ENCODE measurements around the gene IFT25.
"Not testable (repeated sequence)": the region's sequence is repeated elsewhere in the genome, so short reads cannot be mapped to it uniquely, and the experiment has no call there.

IFT25 gene

DNA sequence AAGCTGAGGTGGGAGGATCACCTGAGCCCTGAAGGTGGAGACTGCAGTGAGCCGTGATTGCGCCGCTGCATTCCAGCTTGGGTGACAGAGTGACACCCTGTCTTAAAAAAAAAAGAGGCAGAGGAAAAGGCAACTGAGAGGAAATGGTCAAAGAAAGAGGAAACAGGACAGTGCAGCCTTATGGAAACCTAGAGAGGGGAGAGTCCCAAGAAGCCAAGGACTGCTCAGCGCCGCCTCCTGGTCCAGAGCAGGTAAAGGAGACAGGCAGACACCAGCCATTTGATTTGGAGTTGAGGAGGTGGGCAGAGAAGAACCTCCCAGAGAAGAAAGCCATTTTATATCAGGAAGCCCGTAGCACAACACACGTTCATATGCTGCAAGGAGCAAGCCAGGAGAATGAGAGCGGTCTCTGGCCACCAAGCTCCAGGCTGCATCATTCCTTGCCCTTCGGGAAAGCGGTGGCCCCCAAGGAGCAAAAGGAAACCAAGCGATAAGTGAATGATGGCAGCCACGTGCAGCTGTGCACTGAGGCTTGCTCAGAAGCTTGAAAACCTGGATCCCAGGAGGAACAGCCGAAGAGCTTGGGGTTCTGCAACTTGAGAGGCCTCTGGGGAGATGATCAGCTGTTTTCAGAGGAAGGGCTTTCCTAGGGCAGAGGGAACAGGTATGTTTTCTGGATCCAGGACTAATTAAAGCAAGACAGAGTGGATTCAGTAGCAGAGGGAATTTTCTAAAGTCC, 34.4 kb upstream of the IFT25 start:
- Histone ChIP-seq H3K9me3 (ENCODE audit: control insufficient read depth in 2 of 2, low read length in 2 of 2) (no peaks in the 10 kb centered on the region), H3K36me3 (ENCODE audit: control insufficient read depth in 2 of 2, insufficient read depth in 2 of 2, low read length in 2 of 2) (no peaks in the 10 kb centered on the region), H3K4me1 (ENCODE audit: control insufficient read depth in 2 of 2, insufficient read depth in 2 of 2, low read length in 2 of 2) (peaks cover 0 to 5% of the 10 kb centered on the region in 2 donors), H3K27me3 (ENCODE audit: control insufficient read depth in 2 of 2, insufficient read depth in 2 of 2, low read length in 2 of 2) (no peaks in the 10 kb centered on the region), H3K9ac (ENCODE audit: low read depth in 1 of 2, low read length in 2 of 2) (no peak overlapping the region), H3K4me3 (ENCODE audit: low read length in 2 of 2) (no peak overlapping the region), H3K27ac (ENCODE audit: low read depth in 2 of 2, low read length in 2 of 2) (no peak overlapping the region)

DNA sequence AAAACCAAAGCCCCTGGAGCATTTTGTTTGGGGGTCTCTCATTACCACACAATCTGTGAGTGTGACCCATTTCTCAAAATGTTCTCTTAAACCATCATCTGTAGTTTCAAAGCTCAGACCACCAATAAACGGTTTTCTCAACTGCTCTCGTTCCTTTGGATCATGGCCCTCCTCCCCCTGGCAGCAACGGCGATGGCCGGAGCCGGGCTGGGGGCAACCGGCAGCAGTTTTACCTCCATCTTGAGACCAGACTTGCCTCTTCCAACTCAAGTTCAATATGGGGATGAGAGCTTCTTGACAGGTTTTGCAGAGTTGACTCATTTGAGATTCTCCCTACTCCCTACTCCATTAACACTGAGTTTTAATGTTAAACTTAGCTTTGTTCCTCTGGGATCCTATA, 30.4 kb upstream of the IFT25 start:
- Histone ChIP-seq H3K27me3 (ENCODE audit: control insufficient read depth in 2 of 2, insufficient read depth in 2 of 2, low read length in 2 of 2) (no peaks in the 10 kb centered on the region), H3K9ac (ENCODE audit: low read depth in 1 of 2, low read length in 2 of 2) (no peak overlapping the region), H3K27ac (ENCODE audit: low read depth in 2 of 2, low read length in 2 of 2) (no peak overlapping the region), H3K36me3 (ENCODE audit: control insufficient read depth in 2 of 2, insufficient read depth in 2 of 2, low read length in 2 of 2) (no peaks in the 10 kb centered on the region), H3K4me3 (ENCODE audit: low read length in 2 of 2) (no peak overlapping the region), H3K4me1 (ENCODE audit: control insufficient read depth in 2 of 2, insufficient read depth in 2 of 2, low read length in 2 of 2) (no peaks in the 10 kb centered on the region), H3K9me3 (ENCODE audit: control insufficient read depth in 2 of 2, low read length in 2 of 2) (no peaks in the 10 kb centered on the region)

DNA sequence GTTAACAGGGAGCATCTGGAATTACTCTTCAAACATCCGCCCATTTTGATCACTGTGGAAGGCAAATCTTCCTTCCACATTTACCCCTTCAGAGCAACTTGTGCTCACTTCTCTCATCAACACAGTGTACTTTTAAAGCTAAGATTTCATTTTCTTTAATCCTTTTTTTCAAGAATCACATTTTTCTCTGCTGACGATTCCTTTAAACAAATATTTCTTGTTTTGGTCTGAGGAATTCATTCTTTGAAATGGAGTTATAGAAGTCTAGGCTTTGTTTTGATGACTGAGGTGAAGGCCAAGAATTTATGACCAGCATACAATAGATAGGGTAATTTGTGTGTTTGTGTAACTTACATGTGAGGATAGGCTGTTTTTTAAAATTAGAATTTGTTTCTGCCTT, 26.2 kb upstream of the IFT25 start:
- Histone ChIP-seq H3K27me3 (ENCODE audit: control insufficient read depth in 2 of 2, insufficient read depth in 2 of 2, low read length in 2 of 2) (no peaks in the 10 kb centered on the region), H3K27ac (ENCODE audit: low read depth in 2 of 2, low read length in 2 of 2) (no peak overlapping the region), H3K4me1 (ENCODE audit: control insufficient read depth in 2 of 2, insufficient read depth in 2 of 2, low read length in 2 of 2) (no peaks in the 10 kb centered on the region), H3K9me3 (ENCODE audit: control insufficient read depth in 2 of 2, low read length in 2 of 2) (no peaks in the 10 kb centered on the region), H3K9ac (ENCODE audit: low read depth in 1 of 2, low read length in 2 of 2) (no peak overlapping the region), H3K4me3 (ENCODE audit: low read length in 2 of 2) (no peak overlapping the region), H3K36me3 (ENCODE audit: control insufficient read depth in 2 of 2, insufficient read depth in 2 of 2, low read length in 2 of 2) (peaks cover 8 to 18% of the 10 kb centered on the region in 2 donors)

DNA sequence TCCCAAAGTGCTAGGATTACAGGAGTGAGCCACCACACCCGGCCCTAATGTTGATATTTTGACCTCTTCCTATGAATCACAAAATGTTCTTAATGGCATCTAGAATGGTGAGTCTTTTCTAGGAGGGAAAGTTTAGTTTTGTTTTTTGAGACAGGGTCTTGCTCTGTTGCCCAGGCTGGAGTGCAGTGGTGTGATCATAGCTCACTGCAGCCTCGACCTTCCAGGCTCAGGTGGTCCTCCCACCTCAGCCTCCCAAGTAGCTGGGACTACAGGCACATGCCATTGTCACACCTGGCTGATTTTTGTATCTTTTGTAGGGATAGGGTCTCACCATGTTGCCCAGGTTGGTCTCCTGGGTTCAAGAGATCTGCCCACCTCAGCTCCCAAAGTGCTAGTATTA, 23.8 kb upstream of the IFT25 start:
- H3K36me3 ChIP-seq (ENCODE audit: control insufficient read depth in 2 of 2, insufficient read depth in 2 of 2, low read length in 2 of 2): peaks cover 8 to 25% of the 10 kb centered on the region in 2 donors
- H3K9ac ChIP-seq (ENCODE audit: low read depth in 1 of 2, low read length in 2 of 2); H3K4me1 ChIP-seq (ENCODE audit: control insufficient read depth in 2 of 2, insufficient read depth in 2 of 2, low read length in 2 of 2); H3K4me3 ChIP-seq (ENCODE audit: low read length in 2 of 2); H3K9me3 ChIP-seq (ENCODE audit: control insufficient read depth in 2 of 2, low read length in 2 of 2); H3K27me3 ChIP-seq (ENCODE audit: control insufficient read depth in 2 of 2, insufficient read depth in 2 of 2, low read length in 2 of 2); H3K27ac ChIP-seq (ENCODE audit: low read depth in 2 of 2, low read length in 2 of 2): not testable (repeated sequence)

DNA sequence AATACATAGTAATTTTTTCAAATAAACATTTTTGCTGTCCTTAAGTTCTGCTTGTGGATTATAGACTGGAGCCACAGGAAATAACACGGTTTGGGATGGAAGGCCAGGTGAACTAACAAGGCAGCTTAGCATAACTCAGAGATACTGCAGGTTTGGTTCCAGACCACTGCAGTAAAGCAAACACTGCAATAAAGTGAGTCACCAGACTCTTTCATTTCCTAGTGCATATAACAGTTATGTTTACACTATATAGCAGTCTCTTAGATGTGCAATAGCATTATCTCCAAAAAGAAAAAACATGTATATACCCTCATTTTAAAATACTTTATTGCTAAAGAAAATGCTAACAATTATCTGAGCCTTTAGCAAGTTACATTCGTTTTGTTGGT, 22.6 kb upstream of the IFT25 start:
- Histone ChIP-seq H3K36me3 (ENCODE audit: control insufficient read depth in 2 of 2, insufficient read depth in 2 of 2, low read length in 2 of 2) (peaks cover 12 to 28% of the 10 kb centered on the region in 2 donors), H3K9ac (ENCODE audit: low read depth in 1 of 2, low read length in 2 of 2) (no peak overlapping the region), H3K4me3 (ENCODE audit: low read length in 2 of 2) (no peak overlapping the region), H3K9me3 (ENCODE audit: control insufficient read depth in 2 of 2, low read length in 2 of 2) (no peaks in the 10 kb centered on the region), H3K4me1 (ENCODE audit: control insufficient read depth in 2 of 2, insufficient read depth in 2 of 2, low read length in 2 of 2) (no peaks in the 10 kb centered on the region), H3K27me3 (ENCODE audit: control insufficient read depth in 2 of 2, insufficient read depth in 2 of 2, low read length in 2 of 2) (no peaks in the 10 kb centered on the region), H3K27ac (ENCODE audit: low read depth in 2 of 2, low read length in 2 of 2) (no peak overlapping the region)

DNA sequence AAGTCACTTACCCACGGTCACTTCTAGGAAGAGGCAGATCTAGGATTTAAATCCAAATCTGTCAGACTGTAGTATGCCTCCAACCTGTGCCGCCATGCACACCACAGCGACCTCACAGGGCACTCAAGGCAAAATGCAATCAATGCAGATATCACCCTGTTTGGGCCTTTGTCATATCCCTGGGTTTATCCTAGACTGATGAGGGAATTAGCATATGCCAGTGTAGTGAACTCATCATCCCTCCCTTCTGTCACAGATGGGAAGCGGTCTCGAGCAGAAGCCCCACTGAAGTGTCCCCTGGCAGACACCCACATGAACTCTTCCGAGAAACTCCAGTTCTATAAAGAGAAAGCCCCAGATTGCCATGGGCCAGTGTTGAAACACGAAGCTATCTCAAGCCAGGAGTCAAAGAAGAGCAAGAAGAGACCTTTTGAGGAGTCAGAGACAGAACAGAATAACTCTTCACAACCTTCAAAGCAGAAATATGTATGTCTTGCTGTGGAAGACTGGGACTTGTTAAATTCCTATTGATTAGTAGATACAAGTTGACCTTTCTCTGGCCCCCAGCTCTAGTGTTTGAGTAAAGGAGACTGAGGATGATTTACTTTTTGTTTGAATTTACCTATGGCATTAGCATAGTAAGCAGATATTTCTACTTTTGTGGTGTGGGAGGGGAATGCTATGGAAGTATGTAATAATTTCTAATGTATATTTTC, 22.1 kb upstream of the IFT25 start:
- Histone ChIP-seq H3K27ac (ENCODE audit: low read depth in 2 of 2, low read length in 2 of 2) (no peak overlapping the region), H3K36me3 (ENCODE audit: control insufficient read depth in 2 of 2, insufficient read depth in 2 of 2, low read length in 2 of 2) (peaks cover 13 to 33% of the 10 kb centered on the region in 2 donors), H3K4me1 (ENCODE audit: control insufficient read depth in 2 of 2, insufficient read depth in 2 of 2, low read length in 2 of 2) (no peaks in the 10 kb centered on the region)

DNA sequence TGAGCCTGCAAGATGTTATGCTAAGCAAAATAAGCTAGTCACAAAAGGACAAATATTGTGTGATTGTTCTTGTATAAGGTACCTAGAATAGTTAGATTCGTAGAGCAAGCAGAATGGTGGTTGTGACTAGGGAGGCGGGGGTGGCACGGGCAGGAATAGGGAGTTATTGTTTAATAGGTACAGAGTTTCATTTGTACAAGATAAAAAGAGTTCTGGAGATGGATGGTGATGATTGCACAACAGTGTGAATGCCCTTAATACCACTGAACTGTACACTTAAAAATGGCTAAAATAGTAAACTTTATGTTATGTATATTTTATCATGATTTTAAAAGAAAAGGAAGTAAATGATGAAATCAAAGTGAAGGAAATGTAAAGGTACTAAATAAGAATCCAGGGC, 21.3 kb upstream of the IFT25 start:
- H3K36me3 ChIP-seq (ENCODE audit: control insufficient read depth in 2 of 2, insufficient read depth in 2 of 2, low read length in 2 of 2): peaks cover 17 to 41% of the 10 kb centered on the region in 2 donors

More for the DNA sequence above, 22.1 kb upstream of the IFT25 start:
- Histone ChIP-seq H3K9me3 (ENCODE audit: control insufficient read depth in 2 of 2, low read length in 2 of 2) (no peaks in the 10 kb centered on the region), H3K4me3 (ENCODE audit: low read length in 2 of 2) (no peak overlapping the region), H3K9ac (ENCODE audit: low read depth in 1 of 2, low read length in 2 of 2) (no peak overlapping the region), H3K27me3 (ENCODE audit: control insufficient read depth in 2 of 2, insufficient read depth in 2 of 2, low read length in 2 of 2) (no peaks in the 10 kb centered on the region)

DNA sequence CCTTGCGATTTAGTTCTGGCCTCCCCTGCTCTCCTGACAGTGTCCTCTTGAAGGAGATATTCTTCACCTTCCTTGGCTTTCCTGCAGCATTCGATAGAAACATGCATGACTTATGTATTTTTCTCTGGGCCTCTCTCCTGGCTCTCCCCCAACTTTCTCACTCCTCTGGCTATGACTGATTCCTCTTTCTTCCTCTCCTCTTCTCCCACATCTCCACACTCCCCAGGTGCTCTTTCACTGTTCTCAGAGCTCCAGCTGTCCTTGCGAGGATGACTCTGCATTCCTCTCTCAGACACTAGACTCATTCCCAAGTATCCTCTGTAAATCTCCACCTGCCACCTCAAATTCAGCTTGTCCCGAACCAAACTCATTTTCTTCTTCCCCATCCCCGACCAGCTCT, 18.6 kb upstream of the IFT25 start:
- Histone ChIP-seq H3K9me3 (ENCODE audit: control insufficient read depth in 2 of 2, low read length in 2 of 2) (no peaks in the 10 kb centered on the region), H3K27me3 (ENCODE audit: control insufficient read depth in 2 of 2, insufficient read depth in 2 of 2, low read length in 2 of 2) (no peaks in the 10 kb centered on the region), H3K9ac (ENCODE audit: low read depth in 1 of 2, low read length in 2 of 2) (no peak overlapping the region), H3K27ac (ENCODE audit: low read depth in 2 of 2, low read length in 2 of 2) (no peak overlapping the region), H3K36me3 (ENCODE audit: control insufficient read depth in 2 of 2, insufficient read depth in 2 of 2, low read length in 2 of 2) (peaks cover 26 to 45% of the 10 kb centered on the region in 2 donors), H3K4me3 (ENCODE audit: low read length in 2 of 2) (no peak overlapping the region), H3K4me1 (ENCODE audit: control insufficient read depth in 2 of 2, insufficient read depth in 2 of 2, low read length in 2 of 2) (no peaks in the 10 kb centered on the region)

More for the DNA sequence above, 21.3 kb upstream of the IFT25 start:
- Histone ChIP-seq H3K9me3 (ENCODE audit: control insufficient read depth in 2 of 2, low read length in 2 of 2) (no peaks in the 10 kb centered on the region), H3K4me1 (ENCODE audit: control insufficient read depth in 2 of 2, insufficient read depth in 2 of 2, low read length in 2 of 2) (no peaks in the 10 kb centered on the region), H3K9ac (ENCODE audit: low read depth in 1 of 2, low read length in 2 of 2) (no peak overlapping the region), H3K4me3 (ENCODE audit: low read length in 2 of 2) (no peak overlapping the region), H3K27me3 (ENCODE audit: control insufficient read depth in 2 of 2, insufficient read depth in 2 of 2, low read length in 2 of 2) (no peaks in the 10 kb centered on the region), H3K27ac (ENCODE audit: low read depth in 2 of 2, low read length in 2 of 2) (no peak overlapping the region)

DNA sequence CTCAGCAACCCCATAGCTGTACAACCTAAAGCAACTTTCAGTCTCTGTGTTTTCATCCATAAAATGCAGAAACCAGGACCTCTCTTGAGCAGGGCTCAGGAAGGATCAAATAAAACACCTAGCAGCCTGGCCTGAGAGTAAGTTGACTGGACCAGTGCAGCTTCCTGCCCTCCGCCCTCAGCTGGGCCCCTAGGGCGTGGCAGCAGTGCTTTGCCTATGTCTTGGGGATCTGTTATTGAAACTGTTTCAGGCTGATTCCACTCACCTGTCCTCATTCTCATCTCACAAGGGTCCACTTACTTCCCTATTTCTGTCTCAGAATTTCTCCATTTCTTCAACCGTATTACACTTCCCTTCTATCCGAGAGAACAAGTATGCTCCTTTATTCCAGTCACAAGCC, 18.0 kb upstream of the IFT25 start:
- H3K9me3 ChIP-seq (ENCODE audit: control insufficient read depth in 2 of 2, low read length in 2 of 2): no peaks in the 10 kb centered on the region
- no peaks in the 10 kb centered on the region for H3K4me1 ChIP-seq (ENCODE audit: control insufficient read depth in 2 of 2, insufficient read depth in 2 of 2, low read length in 2 of 2)
- no peaks in the 10 kb centered on the region for H3K27me3 ChIP-seq (ENCODE audit: control insufficient read depth in 2 of 2, insufficient read depth in 2 of 2, low read length in 2 of 2)
- H3K4me3 ChIP-seq (ENCODE audit: low read length in 2 of 2): no peak overlapping the region
- H3K27ac ChIP-seq (ENCODE audit: low read depth in 2 of 2, low read length in 2 of 2): no peak overlapping the region
- peaks cover 23 to 45% of the 10 kb centered on the region in 2 donors for H3K36me3 ChIP-seq (ENCODE audit: control insufficient read depth in 2 of 2, insufficient read depth in 2 of 2, low read length in 2 of 2)
- no peak overlapping the region for H3K9ac ChIP-seq (ENCODE audit: low read depth in 1 of 2, low read length in 2 of 2)

DNA sequence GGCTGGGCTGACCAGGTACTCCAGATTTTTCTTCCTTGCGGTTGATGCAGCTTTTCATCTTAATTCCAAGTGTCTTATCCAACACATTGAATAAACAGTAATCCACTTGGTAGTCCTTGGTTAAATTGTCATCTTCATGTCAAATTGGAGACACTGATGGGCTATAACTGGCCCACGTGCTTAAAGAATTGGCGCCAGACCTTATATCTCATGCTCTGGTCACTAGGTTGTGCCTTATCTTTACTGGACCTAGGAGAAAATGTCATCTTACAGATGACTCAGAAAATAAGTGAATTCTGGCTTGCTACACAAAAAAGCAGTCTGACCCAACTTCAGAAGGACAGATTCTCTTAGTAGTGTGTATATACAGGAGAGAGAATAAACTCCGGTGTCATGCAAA, 16.9 kb upstream of the IFT25 start:
- H3K27ac ChIP-seq (ENCODE audit: low read depth in 2 of 2, low read length in 2 of 2): no peak overlapping the region
- H3K9me3 ChIP-seq (ENCODE audit: control insufficient read depth in 2 of 2, low read length in 2 of 2): no peaks in the 10 kb centered on the region
- H3K36me3 ChIP-seq (ENCODE audit: control insufficient read depth in 2 of 2, insufficient read depth in 2 of 2, low read length in 2 of 2): peaks cover 22 to 37% of the 10 kb centered on the region in 2 donors
- no peaks in the 10 kb centered on the region for H3K4me1 ChIP-seq (ENCODE audit: control insufficient read depth in 2 of 2, insufficient read depth in 2 of 2, low read length in 2 of 2)
- H3K4me3 ChIP-seq (ENCODE audit: low read length in 2 of 2): no peak overlapping the region
- no peaks in the 10 kb centered on the region for H3K27me3 ChIP-seq (ENCODE audit: control insufficient read depth in 2 of 2, insufficient read depth in 2 of 2, low read length in 2 of 2)
- no peak overlapping the region for H3K9ac ChIP-seq (ENCODE audit: low read depth in 1 of 2, low read length in 2 of 2)
